ENCODE results near the gene ZSWIM3.
A peak's percentile ranks its signal among the peaks of the same experiment; 100 is the strongest.

ZSWIM3 gene

GRCh38 chr20:45908084-45908483 is 50.7 kb downstream of the ZSWIM3 start:
- no peak for DNase-seq (ENCODE audit: extremely low read depth in 1 of 2, low read depth in 1 of 2)

GRCh38 chr20:45909336-45909808 is 52.0 kb downstream of the ZSWIM3 start:
- no peak for DNase-seq (ENCODE audit: extremely low read depth in 1 of 2, low read depth in 1 of 2)

GRCh38 chr20:45909817-45910669 is 52.6 kb downstream of the ZSWIM3 start:
- no peak for DNase-seq (ENCODE audit: extremely low read depth in 1 of 2, low read depth in 1 of 2)

GRCh38 chr20:45910670-45911485 is 53.5 kb downstream of the ZSWIM3 start:
- DNase-seq (ENCODE audit: extremely low read depth in 1 of 2, low read depth in 1 of 2): peak; percentile 63 to 81

- no peak for DNase-seq (ENCODE audit: extremely low read depth in 1 of 2, low read depth in 1 of 2)
Observed at GRCh38 chr20:45911486-45912343, 54.3 kb downstream of the ZSWIM3 start, which contains the start of gene PLTP. Gene PLTP (minus strand): TSS chr20:45912155. CDS start chr20:45911452, 703 bp downstream.

- DNase-seq (ENCODE audit: extremely low read depth in 1 of 2, low read depth in 1 of 2): no peak
Observed at GRCh38 chr20:45912344-45912682, 54.9 kb downstream of the ZSWIM3 start.

- no peak for DNase-seq (ENCODE audit: extremely low read depth in 1 of 2, low read depth in 1 of 2)
Observed at GRCh38 chr20:45913116-45913515, 55.7 kb downstream of the ZSWIM3 start.

- no peak for DNase-seq (ENCODE audit: extremely low read depth in 1 of 2, low read depth in 1 of 2)
Observed at GRCh38 chr20:45917790-45918141, 60.4 kb downstream of the ZSWIM3 start.

GRCh38 chr20:45918182-45918737 is 60.8 kb downstream of the ZSWIM3 start:
- DNase-seq (ENCODE audit: extremely low read depth in 1 of 2, low read depth in 1 of 2): no peak

GRCh38 chr20:45918779-45919537 is 61.5 kb downstream of the ZSWIM3 start:
- no peak for DNase-seq (ENCODE audit: extremely low read depth in 1 of 2, low read depth in 1 of 2)

GRCh38 chr20:45919542-45920399 is 62.4 kb downstream of the ZSWIM3 start:
- no peak for DNase-seq (ENCODE audit: extremely low read depth in 1 of 2, low read depth in 1 of 2)

GRCh38 chr20:45920462-45921336 is 63.3 kb downstream of the ZSWIM3 start:
- no peak for DNase-seq (ENCODE audit: extremely low read depth in 1 of 2, low read depth in 1 of 2)

- no peak for DNase-seq (ENCODE audit: extremely low read depth in 1 of 2, low read depth in 1 of 2)
Observed at GRCh38 chr20:45921337-45922189, 64.1 kb downstream of the ZSWIM3 start.

GRCh38 chr20:45924391-45925261 is 67.2 kb downstream of the ZSWIM3 start:
- no peak for DNase-seq (ENCODE audit: extremely low read depth in 1 of 2, low read depth in 1 of 2)

- no peak for DNase-seq (ENCODE audit: extremely low read depth in 1 of 2, low read depth in 1 of 2)
Observed at GRCh38 chr20:45925821-45926506, 68.5 kb downstream of the ZSWIM3 start.

GRCh38 chr20:45926731-45927070 is 69.3 kb downstream of the ZSWIM3 start:
- no peak for DNase-seq (ENCODE audit: extremely low read depth in 1 of 2, low read depth in 1 of 2)

Measured in activated CD8-positive, alpha-beta memory T cell treated with anti-CD3 and anti-CD28 coated beads for 1 hour (primary cell).